ENCODE measurements around the gene FBXO40.

The FBXO40 gene

DNA sequence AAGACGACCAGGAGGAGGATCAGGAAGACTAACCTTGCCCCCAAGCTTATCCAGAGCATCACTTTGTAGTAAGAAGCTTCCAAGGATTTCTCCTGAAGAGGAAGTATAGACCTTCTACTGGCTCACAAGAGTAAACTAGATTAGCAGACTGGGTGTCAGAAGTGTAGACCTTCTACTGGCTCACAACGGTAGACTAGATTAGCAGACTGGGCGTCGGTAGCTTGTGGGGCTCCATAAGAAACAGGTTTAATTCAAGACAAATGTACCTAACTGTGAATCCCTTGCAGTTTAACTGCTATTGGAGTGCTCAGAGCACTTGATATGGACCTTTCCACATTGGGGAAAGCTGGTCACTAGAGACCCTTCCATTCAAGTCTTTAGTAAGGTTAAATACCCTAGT, 12.9 kb downstream of the FBXO40 start:
- DNase-seq (ENCODE audit: low read depth, low spot score), result no peak

DNA sequence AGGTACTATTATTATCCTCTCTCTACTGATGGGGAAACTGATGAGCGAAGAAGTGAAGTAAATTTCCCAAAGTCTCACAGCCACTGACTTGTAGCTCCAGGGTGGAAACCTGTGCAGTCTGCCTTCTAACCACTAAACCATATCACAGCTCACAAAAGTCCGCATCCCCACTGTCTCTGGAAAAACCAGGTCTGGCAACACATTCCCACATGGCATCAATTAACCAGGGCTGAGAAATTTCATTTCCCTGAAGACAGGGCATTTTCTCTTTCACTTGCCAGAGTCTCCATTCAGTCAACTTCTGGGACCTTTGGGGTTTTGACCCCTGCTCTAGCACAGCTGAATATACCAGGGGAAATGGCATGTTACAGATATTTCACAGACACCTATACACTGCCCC, 26.5 kb downstream of the FBXO40 start:
- no peak for DNase-seq (ENCODE audit: low read depth, low spot score)

DNA sequence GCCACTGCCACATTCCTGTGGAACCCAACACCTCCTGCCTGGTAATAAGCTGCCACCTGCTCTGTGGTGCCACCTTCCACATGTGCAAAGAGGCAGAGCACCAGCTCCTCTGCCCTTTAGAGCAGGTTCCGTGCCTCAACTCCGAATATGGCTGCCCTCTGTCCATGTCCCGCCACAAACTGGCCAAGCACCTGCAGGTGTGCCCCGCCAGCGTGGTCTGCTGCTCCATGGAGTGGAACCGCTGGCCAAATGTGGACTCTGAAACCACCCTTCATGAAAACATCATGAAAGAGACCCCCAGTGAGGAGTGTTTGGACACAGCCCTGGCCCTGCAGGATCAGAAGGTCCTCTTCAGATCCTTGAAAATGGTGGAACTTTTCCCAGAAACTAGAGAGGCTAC, 28.3 kb downstream of the FBXO40 start:
- no peak for DNase-seq (ENCODE audit: low read depth, low spot score)

DNA sequence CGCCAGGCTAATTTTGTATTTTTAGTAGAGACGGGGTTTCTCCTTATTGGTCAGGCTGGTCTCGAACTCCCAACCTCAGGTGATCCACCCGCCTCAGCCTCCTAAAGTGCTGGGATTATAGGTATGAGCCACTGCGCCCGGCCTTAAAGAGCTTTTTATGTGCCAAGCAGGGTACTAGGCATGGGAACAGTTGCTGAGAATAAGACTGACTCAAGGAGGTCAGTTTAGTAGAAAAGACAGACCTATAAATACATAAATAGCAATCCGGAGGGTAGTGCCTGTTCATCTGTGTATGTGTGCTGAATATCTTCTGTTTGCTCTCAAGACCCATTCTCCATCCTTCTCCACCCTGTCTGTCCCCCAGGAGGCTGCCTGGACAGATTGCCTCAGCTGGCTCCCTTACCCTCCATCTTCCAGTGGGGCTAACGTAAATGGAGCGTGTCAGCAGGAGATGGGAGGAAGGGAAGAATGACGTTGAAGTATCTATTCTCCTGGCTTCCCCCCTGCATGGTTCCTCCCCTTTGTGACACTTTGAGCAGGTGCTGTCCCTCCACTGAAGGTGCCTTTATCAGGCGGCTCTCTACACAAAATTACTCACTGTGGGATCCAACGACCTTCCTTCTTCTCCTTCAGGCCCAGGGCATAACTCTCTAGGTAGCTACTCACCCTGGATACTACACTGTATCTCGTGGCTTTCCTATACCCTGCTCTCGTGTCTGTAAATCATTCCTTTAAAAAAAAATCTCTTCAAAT, 31.1 kb downstream of the FBXO40 start:
- DNase-seq (ENCODE audit: low read depth, low spot score), result no peak

DNA sequence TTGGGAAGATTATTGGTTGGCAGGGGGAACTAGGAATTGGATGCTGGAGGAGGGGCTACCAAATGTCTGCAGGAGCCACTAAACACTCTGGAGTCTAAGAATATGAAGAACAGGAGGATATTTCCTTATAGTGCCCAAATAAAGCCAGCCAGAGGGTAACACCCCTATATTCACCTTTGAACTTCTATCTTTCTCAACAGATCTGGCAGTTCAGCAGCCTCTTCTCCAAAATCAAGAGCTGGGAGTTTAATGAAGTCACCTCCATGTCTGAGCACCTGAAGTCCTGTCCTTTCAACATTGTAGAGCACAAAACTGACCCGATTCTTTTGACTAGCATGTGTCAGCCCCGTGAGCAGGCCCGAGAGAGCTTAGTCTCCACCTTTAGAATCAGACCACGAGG, 33.3 kb downstream of the FBXO40 start:
- no peak for DNase-seq (ENCODE audit: low read depth, low spot score)

DNA sequence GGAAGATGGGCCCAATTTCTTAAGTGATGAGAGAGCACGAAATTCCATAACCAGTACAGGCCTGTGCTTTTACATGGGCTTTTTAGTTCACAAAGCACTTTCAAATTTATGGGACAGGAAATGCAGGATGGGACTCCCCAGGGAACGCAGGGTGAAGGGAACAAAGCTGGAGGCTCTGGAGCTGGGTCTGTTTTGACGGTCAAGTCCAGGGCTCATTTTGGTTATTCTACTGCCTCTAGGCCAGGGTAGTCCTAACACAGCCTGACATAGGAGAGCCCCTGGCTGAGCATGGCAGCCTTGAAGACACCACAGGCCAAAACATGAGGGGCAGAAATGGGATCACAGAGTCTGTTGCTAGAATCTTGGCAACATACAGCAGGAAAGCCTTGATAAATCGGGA, 34.0 kb downstream of the FBXO40 start:
- no peak for DNase-seq (ENCODE audit: low read depth, low spot score)

DNA sequence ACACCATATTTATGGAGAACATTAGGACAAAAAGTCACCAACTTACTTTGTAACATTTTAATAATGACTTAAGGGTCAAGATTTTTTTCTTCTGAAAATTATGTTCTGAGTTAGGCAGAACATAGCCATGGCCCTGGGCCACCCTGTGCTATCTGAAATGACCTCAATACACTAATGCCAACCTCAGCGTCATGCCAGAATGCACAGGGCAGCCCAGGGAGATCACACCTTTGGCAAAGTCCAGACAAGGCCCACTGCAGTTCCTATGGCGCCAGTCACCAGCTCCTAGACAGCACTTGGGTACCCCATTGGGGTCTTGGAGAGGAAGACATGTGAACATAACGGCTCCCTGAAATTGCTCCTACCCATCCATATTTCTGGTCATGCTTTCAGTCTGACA, 34.4 kb downstream of the FBXO40 start:
- DNase-seq (ENCODE audit: low read depth, low spot score), result no peak

DNA sequence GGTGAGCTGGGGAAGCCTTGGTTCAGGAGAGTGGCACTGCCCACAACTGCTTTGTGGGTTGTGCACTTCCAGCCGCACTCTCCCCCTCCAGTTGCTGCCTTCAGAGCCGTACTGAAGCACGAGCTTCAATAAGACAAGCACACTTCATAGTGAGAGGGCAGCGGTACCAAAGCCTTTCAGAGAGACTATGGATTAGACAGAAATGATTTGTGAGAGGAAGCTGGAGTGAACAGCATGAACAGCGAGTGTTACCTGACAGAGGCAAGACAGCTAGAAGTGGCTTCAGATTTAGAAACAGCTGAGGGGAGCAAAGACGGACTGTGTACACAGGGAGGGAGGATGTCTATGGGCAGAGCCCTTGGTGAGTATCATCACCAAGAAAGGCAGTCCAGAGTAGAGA, 36.4 kb downstream of the FBXO40 start:
- DNase-seq (ENCODE audit: low read depth, low spot score), result no peak

DNA sequence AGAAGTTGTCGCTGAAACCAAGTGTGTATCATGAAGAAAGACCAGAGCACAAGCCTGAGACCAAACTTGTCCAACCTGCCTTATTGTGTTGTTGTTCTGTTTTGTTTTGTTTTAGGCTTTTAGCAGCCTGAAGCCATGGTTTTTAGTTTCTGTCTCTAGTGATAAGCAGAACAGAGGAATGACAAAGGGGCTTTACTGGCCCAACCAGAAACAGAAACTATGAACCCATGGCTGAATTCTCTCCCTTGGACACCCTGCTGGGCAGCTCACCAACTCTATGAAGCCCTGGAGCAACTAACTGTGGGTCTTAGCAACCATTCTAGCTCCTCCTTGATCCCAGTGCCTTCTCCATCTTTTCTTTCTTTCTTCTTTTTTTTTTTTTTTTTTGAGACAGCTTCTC, 37.2 kb downstream of the FBXO40 start:
- no peak for DNase-seq (ENCODE audit: low read depth, low spot score)

DNA sequence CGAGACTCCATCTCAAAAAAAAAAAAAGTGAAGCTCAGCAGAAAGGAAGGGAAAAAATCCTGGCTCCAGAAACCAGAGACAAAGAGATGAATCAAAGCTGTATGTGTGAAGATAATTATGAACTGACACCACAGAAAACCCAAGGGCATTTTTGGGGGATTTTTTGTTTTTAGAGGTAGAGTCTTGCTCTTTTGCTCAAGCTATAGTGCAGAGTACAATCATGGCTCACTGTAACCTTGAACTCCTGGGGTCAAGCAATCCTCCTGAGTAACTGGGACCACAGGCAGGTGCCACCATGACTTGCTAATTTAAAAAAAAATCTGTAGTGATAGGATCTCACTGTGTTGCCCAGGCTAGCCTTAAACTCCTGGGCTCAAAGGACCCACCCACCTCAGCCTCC, 44.7 kb downstream of the FBXO40 start:
- DNase-seq (ENCODE audit: low read depth, low spot score), result no peak

DNA sequence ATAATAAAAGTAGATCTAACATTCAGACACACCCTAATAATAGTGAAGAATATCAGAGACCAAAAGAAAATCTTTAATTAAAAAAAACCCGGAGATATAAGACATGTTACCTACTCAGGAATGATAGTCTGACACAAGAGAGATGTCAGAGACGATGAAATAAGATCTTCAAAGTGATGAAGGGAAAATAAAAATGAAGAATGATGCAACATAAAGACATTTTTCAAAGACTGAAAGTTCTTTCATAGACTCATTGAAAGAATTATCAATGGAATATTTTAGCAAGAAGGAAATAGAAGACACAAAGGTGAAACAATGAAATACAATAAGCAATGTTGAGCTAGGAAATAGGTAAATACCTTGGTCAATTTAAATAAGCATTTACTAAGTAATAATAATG, 47.9 kb downstream of the FBXO40 start:
- no peak for DNase-seq (ENCODE audit: low read depth, low spot score)

DNA sequence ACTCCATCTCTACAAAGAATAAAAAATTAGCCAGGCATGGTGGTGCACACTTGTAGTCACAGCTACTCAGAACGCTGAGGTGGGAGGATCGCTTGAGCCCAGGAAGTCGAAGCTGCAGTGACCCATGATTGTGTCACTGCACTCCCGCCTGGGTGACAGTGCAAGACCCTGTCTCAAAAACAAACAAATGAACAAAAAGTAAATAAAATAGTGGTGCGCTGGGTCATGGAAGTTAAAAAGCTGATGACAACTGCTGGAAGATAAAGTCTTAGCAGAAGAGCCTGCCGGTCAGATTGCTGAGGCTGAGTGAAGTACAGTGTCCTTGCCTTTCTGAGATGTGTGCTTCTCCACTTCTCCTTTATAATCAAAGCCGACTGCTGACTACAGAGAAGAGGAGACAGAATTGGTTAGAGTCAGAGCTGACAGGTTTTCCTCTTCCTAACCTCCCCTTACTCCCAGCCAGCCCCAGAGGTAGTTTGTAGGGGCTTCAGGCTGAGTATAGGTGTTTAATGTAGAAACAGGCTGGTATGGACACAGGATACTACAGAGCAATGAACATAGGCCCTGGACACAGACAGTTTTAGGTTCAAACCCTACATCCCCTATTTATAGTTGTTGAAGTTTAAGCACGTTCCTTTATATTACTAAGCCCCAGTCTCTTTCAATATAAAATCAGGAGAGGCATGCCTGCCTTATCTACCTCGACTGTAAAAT, 49.6 kb downstream of the FBXO40 start:
- no peak for DNase-seq (ENCODE audit: low read depth, low spot score)

DNA sequence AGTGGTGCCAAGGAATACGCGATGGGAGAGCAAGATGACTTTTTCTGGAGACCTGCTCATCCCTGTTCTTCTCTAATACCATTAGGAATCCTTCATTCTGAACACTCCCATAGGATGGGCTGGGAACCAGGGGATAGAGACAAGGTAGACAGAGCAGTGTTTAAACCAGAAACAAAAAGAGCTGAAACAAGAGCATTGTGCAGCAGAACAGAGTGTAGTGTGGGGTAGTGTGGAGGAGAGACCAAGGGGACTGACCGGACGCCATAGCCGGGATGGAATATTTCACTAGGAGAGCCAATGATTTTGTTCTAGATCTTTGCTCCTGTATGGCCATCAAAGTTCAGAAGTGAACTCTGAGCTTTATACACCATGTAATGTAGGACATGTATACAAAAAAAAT, 51.9 kb downstream of the FBXO40 start:
- DNase-seq (ENCODE audit: low read depth, low spot score), result no peak

DNA sequence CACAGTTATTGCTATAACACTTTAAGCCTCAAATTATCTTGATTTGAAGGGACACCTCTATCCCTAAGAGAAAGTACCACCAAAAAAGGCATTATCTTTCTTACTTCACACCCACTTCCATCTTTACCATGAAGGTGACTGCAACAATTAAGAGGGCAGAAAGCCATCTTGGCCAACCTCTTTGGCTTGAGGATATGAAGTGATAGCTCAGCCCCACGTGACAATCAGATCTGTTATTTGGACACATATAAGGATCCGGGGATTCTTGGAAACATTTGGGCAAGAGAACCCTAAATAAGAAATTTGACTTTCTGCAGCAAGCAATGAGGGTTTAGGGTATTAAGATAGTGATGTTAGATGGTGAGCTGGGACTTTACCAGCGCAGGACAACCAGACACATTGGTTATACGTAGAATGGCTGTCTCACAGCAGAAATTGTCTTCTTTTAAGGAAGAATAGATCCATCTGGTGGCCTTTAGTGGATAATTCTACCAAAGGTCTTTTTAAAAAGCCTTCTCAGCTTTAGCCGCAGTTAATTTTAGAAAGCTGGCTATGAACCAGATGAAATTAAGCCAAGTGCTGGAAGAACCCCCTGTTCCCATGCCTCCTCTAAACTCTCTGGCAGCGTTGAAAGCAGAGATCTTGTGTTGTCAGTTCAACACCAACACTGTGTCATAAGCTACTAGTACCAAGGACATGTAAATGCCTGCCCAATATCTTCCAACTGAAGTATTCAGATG, 55.2 kb downstream of the FBXO40 start:
- no peak for DNase-seq (ENCODE audit: low read depth, low spot score)

DNA sequence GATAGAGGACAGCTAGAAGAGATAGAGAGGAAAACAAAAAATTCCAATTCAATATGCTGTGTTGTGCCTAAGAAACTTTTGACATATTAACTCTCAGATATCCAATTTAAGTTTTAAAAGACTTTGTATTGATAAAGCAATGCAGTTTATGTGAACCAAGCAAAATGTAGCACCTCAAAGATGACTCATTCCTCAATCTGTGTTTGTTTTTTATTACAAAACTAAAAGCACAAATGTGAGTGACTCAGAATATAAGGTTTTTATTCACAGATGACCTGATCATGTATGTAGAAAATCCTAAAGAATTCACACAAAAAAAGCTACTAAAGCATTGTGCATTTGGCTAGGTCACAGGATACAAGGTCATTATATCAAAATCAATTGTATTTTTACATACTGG, 56.5 kb downstream of the FBXO40 start:
- no peak for DNase-seq (ENCODE audit: low read depth, low spot score)

DNA sequence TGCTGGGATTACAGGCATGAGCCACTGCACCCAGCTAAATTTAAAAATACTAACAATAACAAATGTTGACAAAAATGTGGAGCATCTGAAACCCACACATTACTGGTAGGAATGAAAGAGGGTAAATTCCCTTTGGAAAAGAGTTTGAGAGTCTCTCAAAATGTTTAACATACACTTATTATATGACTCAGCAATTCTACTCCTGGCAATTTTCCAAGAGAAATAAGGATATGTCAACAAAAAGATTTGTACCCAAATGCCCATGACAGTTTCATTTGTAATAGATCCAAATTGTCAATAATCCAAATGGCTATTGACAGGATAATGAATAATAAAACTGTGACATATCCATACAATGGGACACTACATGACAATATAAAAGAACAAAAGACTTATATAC, 58.5 kb downstream of the FBXO40 start:
- no peak for DNase-seq (ENCODE audit: low read depth, low spot score)

DNA sequence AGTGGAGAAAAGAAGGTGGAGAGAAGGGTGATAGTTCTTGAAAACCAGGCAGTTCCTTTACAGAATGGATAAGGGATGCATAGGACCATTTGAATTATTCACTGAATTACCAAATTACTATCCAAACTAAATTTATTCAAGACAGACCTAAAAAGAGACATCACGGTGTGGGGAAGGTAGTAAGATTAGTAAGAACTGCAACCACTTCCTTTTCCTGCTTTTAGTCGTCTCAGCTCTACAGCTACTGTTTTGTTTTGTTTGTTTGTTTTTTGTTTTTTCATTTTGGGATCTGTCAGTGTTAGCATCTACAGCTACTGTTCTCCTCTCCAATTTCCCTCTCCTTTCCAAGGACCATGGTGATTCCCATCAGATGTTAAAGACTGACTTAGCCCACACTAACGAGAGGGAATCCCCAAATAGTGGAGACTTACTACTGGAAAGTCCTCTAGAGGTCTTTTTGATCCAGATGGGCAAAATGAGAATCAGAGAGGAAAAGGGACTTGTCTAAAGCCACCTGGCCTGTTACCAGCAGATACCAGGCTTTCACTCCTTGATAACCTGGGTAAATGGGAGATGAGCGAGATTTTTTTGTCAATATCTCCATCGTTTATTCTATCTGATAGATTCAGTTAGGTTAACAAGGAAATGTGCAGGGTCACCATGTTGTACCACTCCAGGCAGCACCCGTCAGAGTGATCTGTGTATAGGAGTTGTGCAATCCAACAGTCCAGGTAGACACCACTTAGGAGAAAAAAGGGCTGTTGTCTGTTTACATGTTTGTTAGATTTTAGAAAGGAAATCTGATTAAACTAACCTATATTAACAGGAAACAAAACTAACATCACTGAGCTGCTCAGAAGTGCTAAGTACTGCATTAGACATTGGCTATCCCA, 61.6 kb downstream of the FBXO40 start:
- no peak for DNase-seq (ENCODE audit: low read depth, low spot score)

DNA sequence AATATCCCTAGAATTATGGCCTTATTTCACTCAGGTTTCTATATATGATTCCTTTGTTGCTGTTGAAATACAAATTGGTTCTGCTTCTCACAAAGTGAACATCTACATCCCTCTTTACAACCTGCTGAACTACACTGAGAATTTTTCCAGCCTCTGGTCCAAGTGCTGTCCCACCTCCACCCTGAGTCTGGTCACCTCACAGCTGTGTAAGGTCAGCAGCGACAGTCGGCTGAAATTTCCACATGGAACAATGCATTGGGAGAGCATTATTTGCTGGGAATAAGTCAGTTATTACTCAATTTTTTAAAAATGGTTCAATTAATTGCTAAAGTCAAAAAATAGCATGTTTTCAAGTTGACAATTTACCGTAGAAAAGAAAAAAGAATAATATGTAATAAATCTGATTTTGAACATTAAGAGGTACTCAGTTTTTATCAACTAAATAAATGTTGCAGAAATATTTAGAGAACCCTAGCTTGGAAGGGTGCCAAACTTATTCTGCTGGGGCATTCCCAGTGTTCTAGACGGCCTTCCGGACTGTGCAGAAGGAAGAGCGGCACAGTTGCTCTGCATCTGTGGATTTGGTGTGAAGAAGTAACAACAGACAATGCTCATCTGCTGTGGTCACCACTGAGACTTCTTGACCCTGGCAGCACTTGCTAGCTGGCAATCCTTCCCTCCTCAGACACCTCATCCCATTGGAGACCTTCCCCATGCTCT, 65.7 kb downstream of the FBXO40 start:
- no peak for DNase-seq (ENCODE audit: low read depth, low spot score)

DNA sequence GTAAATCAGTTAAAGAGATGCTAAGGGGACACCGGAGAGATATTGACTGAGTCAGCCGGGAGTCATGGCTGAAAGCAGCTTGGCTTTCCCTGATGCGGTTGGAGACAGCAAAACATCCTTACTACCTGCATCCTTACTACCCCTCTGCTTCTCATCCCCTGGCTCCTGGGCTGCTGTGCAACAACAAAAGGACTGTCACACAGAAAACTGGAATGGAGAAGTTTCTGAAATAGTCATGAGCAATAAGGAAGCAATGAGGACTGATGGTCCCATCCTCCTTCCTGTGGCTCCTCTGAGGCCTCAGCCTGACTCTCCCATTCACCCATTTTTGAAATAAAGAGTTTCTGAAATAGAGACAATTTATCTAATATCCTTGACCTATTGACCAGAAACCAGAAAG, 66.4 kb downstream of the FBXO40 start:
- no peak for DNase-seq (ENCODE audit: low read depth, low spot score)

DNA sequence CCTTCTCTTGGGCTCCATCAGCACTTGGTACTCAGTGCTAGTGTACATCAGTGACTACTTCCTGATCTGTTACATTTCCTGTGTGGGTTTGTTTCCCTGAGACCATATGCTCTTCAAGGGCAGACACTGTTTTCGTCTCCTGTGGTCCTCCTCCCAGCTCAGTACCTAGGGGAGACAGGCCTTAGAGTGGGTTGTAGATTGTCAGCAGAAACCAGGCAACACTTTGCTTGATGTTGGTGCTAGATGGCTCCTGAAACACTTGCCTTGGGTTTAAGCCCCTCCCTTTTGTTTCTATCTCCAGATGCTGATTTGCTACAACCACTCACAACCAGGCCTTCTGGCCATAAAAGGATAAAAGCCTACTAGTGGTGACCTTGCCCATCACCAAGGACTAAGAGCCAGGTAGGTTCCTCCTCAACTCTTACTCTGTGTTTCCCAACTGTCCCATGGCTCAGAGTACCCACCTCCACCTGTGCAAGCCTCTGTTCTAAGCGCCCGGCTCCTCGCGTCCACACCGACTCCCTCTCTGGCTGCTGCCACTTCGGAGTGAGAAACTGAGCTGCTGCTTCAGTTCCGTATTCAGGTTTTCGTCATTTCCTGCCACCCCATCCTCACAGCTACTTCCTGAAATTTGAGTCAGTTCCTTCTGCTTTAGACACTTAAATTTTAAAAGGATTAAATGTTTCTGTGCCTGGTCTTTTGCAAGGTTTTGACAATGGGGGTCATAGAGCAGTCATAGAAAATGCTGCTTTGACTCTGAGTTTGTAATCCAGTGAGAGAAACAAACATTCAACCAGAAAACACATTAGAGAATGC, 67.4 kb downstream of the FBXO40 start, which contains the start of gene HCLS1:
HCLS1 (minus strand) TSS at position 548 of the 816 bp plus-strand sequence. CDS start 2,556 bp downstream, outside the sequence.
- DNase-seq (ENCODE audit: low read depth, low spot score), result no peak
